Heart right ventricle (tissue), 16 donors: ENCODE results near the gene HPS1. TPM values are rescaled to one million over a fixed set of nuclear protein-coding genes. Genes with fewer than 3 reads are reported as not detected.

Source experiments
- ATAC-seq, 8 donors: fragments of 200-7000 bp; cut with Tn5 transposase; one replicate each; pipeline ENCODE4 v1.9.1; 2020; ENCODE audit warnings: mild to moderate bottlenecking in 8 of 8, moderate library complexity in 8 of 8, moderate number of reproducible peaks in 1 of 8
- DNase-seq, 2 donors: peaks; one replicate each; pipeline ENCODE4 v3.0.0-alpha.2; 2020
- H3K27ac ChIP-seq, 10 donors: fragments of 200-600 bp; sonication (generic) in 2 of 10; one replicate each; pipeline versions ENCODE4 v1.5.0 to v1.8.0; 2020 to 2022; ENCODE audit warnings: mild to moderate bottlenecking in 3 of 10
- H3K27me3 ChIP-seq, 7 donors: fragments of 200-600 bp; one replicate each; pipeline ENCODE4 v1.8.0; 2021 to 2022; ENCODE audit warnings: mild to moderate bottlenecking in 2 of 7
- H3K36me3 ChIP-seq, 9 donors: fragments of 200-600 bp; sonication (generic) in 1 of 9; one replicate each; pipeline versions ENCODE4 v1.5.0 to v1.8.0; 2020 to 2022; ENCODE audit warnings: mild to moderate bottlenecking in 2 of 9
- H3K4me1 ChIP-seq, 9 donors: fragments of 200-600 bp; sonication (generic) in 1 of 9; one replicate each; pipeline versions ENCODE4 v1.5.0 to v1.8.0; 2020 to 2022; ENCODE audit warnings: mild to moderate bottlenecking in 4 of 9
- H3K4me3 ChIP-seq, 10 donors: fragments of 200-600 bp; sonication (generic) in 2 of 10; one replicate each; pipeline versions ENCODE4 v1.5.0 to v1.8.0; 2020 to 2022; ENCODE audit warnings: mild to moderate bottlenecking in 7 of 10, moderate library complexity in 2 of 10
- H3K9me3 ChIP-seq, 11 donors: fragments of 200-600 bp in 10 of 11; sonication (generic) in 2 of 11; one replicate each; pipeline versions ENCODE4 v1.5.0 to v1.8.0; 2013 to 2022; ENCODE audit warnings: mild to moderate bottlenecking in 2 of 11, control low read depth in 1 of 11, moderate library complexity in 1 of 11
- WGBS, 2 donors: extraction: QIAGEN DNeasy Blood & Tissue Kit; methylation state at CpG; one replicate each; pipeline ENCODE4 v1.1.7; 2013; ENCODE audit warnings: inconsistent platforms in 1 of 2; 5-methylcytosine and 5-hydroxymethylcytosine counted together
- intact Hi-C, 10 donors: fragments of 100-400 bp; cut with DNase I; formaldehyde crosslinking; loops; one replicate each; pipeline versions ENCODE4 v1.11.1 to v1.14.2; 2022
- polyA plus RNA-seq, 2 donors: library from polyadenylated mRNA; stranded (reverse); fragments of 200-250 nt; gene quantifications; one replicate each; pipeline ENCODE4 v1.2.3, GENCODE V29; 2013
- total RNA-seq, 10 donors: library from RNA; stranded (reverse); fragmentation: NEBNext Ultra II Directional in 3 of 10; extraction: Animal tissue kit (Norgen Biotek cat#: 25700) in 3 of 10; gene quantifications; one replicate each; pipeline versions ENCODE4 v1.2.1 to v1.2.4, GENCODE V29; 2021 to 2023
- TF ChIP-seq, protein P1 (sequence below), 9 donors: fragments of 200-600 bp; sonication (generic) in 2 of 9; IDR thresholded peaks; one replicate each; pipeline versions ENCODE4 v1.5.0 to v1.8.0; 2021 to 2022; ENCODE audit warnings: antibody characterized with exemption in 9 of 9, mild to moderate bottlenecking in 5 of 9, moderate library complexity in 1 of 9
- donor health status: Arrhythmogenic right ventricular cardiomyopathy.
- donor health status: ischemic (EF 13 %, LVEDD 7.1; RV severe dilation, severe dysfunction).
- donor health status: healthy with polysubstance abuse.
- donor health status: DM: no; HTN: yes; CAD: no.
- donor health status: DM: no; HTN: no; CAD: no.
- donor health status: ischemic (EF 25% LVEDD 6.9; RV normal size, moderate dysfunction).
- donor health status: ischemic (EF 25% LVEDD 5.7; RV mildly dilated, moderate dysfunction).
- donor health status: healthy.
- donor health status: DM: yes; HTN: yes; CAD: no.
- donor health status: Ischemic cardiomyopathy.
- donor health status: ischemic (EF 35%, LVEDD 5.7; RV mildly dilated, moderate dysfunction).
- donor health status: nonischemic (EF 11% LVEDD 7.7; RV severe dilation, severe dysfunction).
- donor health status: DM: yes; HTN: yes; CAD: no.
- donor health status: PGD.
- donor health status: ischemic (EF 29% LVEDD 5.4; RV normal size, mild dysfunction).
- donor health status: nonischemic (EF 23%, LVEDD 6.1; RV moderate dilation, normal function).

The HPS1 gene
- total and polyA plus RNA-seq, 12 donors, result 21.2 to 54.3 (median 33.4) TPM

DNA sequence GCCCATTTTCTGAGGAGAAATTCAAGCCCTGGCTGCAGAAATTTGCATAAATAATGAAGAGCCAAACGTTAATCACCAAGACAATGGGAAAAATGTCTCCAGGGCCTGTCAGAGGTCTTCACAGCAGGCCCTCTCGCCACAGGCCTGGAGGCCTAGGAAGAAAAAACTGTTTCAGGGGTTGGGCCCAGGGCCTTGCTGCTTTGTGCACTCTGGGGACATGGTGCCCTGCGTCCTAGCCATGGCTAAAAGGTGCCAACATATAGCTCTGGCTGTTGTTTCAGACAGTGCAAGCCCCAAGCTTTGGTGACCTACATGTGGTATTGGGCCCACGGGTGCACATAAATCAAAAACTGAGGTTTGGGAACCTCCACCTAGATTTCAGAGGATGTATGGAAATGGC lies 8.0 kb downstream of the HPS1 start:
- intact Hi-C loops, result no loop called here
- H3K4me1 ChIP-seq, result peaks cover 0 to 9% (median 0%) of the 10 kb centered on the region in 9 donors
- no peaks in the 10 kb centered on the region for H3K27me3 ChIP-seq
- 93 to 95% methylated on average over 4 of the region's 4 CpGs for WGBS, 2 donors
- H3K27ac ChIP-seq, result no peak overlapping the region
- DNase-seq (no peak), ATAC-seq (no peak)
- no peaks in the 10 kb centered on the region for H3K9me3 ChIP-seq
- TF ChIP-seq, protein P1, sequence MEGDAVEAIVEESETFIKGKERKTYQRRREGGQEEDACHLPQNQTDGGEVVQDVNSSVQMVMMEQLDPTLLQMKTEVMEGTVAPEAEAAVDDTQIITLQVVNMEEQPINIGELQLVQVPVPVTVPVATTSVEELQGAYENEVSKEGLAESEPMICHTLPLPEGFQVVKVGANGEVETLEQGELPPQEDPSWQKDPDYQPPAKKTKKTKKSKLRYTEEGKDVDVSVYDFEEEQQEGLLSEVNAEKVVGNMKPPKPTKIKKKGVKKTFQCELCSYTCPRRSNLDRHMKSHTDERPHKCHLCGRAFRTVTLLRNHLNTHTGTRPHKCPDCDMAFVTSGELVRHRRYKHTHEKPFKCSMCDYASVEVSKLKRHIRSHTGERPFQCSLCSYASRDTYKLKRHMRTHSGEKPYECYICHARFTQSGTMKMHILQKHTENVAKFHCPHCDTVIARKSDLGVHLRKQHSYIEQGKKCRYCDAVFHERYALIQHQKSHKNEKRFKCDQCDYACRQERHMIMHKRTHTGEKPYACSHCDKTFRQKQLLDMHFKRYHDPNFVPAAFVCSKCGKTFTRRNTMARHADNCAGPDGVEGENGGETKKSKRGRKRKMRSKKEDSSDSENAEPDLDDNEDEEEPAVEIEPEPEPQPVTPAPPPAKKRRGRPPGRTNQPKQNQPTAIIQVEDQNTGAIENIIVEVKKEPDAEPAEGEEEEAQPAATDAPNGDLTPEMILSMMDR (IDR thresholded peaks at IDR 0.05), result no peak
- H3K4me3 ChIP-seq, result no peak overlapping the region
- H3K36me3 ChIP-seq, result peaks cover 2 to 96% (median 18%) of the 10 kb centered on the region in 9 donors

DNA sequence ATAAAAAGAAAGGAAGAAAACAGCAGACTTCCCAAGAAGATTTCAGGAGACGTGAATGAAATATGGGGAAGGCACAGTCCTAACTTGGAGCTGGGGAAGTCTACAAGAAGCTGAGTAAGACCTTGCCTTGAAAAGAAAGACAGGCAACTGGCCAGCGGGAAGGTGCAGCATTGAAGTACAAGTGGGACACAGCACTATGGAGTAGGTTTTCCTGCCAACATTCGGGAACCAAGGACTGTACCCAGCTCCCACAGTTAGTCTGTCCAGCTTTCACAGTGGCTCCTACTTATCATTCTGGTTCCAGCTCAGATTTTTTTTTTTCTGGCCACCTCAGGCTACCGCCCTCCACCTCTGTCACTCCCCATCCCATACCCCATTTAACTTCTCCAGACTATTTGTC lies 10.0 kb downstream of the HPS1 start:
- WGBS, 2 donors, result 57 to 67% methylated on average over 4 of the region's 4 CpGs

DNA sequence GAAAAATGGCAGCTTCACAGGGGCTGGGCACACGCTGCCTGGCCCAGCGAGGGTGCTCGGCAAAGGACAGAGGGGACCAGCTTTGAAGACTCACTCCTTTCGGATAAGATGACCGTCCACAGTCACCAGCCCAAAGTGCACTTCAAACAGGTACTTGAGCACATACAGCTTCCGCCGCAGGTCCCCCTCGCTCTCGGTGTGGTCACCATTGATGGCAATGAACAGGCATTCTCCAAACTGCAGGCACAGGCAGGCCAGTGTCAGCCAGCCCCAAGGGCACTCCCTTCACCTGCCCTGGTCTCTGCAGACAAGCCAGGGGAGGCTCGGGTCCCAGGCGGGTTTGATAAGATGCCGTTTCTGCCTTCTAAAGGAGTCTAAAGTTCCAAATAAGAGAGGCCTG lies 11.6 kb downstream of the HPS1 start:
- ATAC-seq (no peak), DNase-seq (no peak)
- no peak overlapping the region for H3K27ac ChIP-seq
- peaks cover 6 to 97% (median 36%) of the 10 kb centered on the region in 9 donors for H3K36me3 ChIP-seq
- intact Hi-C loops, result no loop called here
- H3K4me1 ChIP-seq, result peaks cover 0 to 16% (median 6%) of the 10 kb centered on the region in 9 donors
- no peaks in the 10 kb centered on the region for H3K27me3 ChIP-seq
- peaks cover 0 to 18% (median 0%) of the 10 kb centered on the region in 11 donors for H3K9me3 ChIP-seq
- no peak overlapping the region for H3K4me3 ChIP-seq
- TF ChIP-seq, protein P1 (IDR thresholded peaks at IDR 0.05), result no peak
- 97% methylated on average over 12 of the region's 12 CpGs for WGBS, 2 donors

More for the DNA sequence above, 10.0 kb downstream of the HPS1 start:
- TF ChIP-seq, protein P1 (IDR thresholded peaks at IDR 0.05), result no peak
- DNase-seq (no peak), ATAC-seq (peak in 7 of 8 donors; percentile 38 to 82 (median 73))
- Histone ChIP-seq H3K36me3 (peaks cover 6 to 96% (median 33%) of the 10 kb centered on the region in 9 donors), H3K9me3 (peaks cover 0 to 18% (median 0%) of the 10 kb centered on the region in 11 donors), H3K4me1 (peaks cover 0 to 10% (median 0%) of the 10 kb centered on the region in 9 donors), H3K4me3 (no peak overlapping the region), H3K27me3 (no peaks in the 10 kb centered on the region), H3K27ac (peak overlapping the region in 2 of 10 donors; percentile 26 to 54)
- intact Hi-C loops, result no loop called here

DNA sequence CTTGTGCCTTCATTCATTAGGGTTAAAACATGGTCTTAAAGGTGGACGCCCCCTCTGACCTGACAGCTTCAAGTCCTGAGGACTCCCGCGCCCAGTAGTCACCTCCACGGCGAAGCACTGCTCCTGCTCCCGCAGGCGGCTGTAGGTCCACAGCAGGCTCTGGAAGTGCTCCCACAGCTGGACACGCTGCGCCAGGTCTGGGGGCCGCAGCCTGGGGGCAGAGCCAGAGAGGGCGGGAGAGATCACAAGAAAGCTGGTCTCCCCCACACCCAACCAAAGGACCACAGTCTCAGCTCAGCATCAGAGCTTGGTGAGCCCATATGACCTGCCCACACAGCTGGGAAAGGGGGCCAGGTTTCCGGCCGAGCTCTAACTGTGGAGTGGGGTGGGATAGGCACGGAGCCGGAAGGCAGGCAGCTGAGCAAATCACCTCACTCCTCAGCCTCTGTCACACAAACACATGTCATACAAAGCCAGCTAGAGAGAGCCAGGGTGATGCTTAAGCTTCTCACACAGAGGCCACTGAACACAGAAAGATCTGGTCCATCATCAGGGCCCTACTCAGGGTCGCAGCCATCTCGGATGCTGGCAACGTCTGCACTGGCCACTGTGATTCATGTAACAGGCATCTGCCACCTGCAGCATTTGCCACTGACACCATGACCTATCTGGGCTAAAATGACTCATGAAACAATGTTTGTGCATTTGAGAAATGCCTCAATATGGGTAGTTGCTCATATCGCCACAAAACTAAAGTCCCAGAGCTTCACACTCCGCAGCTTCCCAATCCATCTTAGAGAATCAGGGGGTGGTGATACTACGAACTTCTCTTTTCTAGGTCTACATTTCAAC lies 12.6 kb downstream of the HPS1 start:
- H3K36me3 ChIP-seq, result peaks cover 6 to 97% (median 44%) of the 10 kb centered on the region in 9 donors
- no peak for ATAC-seq
- TF ChIP-seq, protein P1 (IDR thresholded peaks at IDR 0.05), result no peak
- H3K27me3 ChIP-seq, result no peaks in the 10 kb centered on the region
- H3K27ac ChIP-seq, result no peak overlapping the region
- no peak for DNase-seq
- H3K9me3 ChIP-seq, result peaks cover 0 to 18% (median 0%) of the 10 kb centered on the region in 11 donors
- no peak overlapping the region for H3K4me3 ChIP-seq
- intact Hi-C loops, result no loop called here
- WGBS, 2 donors, result 95% methylated on average over 21 of the region's 21 CpGs
- H3K4me1 ChIP-seq, result peaks cover 0 to 16% (median 6%) of the 10 kb centered on the region in 9 donors
